Kidney capillary endothelial cell (primary cell): ENCODE results near the gene AKR1C8.

Experiments used
- DNase-seq: peaks from one replicate; pipeline ENCODE4 v3.0.0-alpha.2; 2018; ENCODE audit warnings: low spot score

Gene AKR1C8

DNA sequence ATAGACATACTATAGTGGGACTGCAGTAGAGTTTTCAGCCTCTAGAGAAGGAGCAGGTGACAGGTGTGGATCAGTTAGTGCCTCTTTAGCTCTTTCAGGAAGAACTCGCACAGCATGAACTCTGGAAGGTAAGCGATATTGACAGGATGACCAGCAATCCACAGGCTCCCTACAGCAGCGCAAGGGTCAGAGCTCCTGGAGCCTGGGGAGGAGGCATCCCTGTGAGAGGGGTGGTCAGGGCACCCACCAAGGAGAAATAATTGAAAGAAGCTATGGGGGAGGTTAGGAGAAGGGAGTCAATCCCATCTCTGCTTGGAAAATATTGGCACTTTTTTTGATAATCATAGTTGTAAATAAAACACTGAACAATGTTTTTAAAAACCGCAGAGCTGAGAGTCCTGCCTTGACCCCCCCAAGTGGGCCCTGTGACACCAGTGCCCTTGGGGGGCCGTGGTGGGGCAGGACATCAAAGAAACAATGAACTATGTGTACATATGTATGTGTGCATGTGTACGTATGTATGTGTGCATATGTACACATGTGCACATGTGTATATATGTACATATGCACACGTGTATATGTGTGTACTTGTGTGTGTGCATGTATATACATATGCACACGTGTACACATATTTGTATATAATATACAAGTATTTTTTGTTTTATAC is 77.0 kb downstream of the AKR1C8 start:
- no peak for DNase-seq

DNA sequence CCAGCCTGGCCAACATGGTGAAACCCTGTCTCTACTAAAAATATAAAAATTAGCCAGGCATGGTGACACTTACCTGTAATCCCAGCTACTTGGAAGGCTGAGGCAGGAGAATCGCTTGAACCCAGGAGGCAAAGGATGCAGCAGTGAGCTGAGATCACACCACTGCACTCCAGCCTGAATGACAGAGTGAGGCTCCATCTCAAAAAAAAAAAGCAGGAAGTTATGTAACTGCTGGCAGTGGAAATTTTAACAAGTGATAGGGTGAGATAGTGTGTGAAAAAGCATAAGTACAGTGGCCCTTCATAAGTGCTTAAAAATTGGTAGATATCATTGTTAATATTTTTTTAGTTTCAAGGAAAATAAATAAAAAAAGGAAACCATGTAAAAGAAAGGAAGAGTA is 78.4 kb downstream of the AKR1C8 start:
- DNase-seq: no peak

DNA sequence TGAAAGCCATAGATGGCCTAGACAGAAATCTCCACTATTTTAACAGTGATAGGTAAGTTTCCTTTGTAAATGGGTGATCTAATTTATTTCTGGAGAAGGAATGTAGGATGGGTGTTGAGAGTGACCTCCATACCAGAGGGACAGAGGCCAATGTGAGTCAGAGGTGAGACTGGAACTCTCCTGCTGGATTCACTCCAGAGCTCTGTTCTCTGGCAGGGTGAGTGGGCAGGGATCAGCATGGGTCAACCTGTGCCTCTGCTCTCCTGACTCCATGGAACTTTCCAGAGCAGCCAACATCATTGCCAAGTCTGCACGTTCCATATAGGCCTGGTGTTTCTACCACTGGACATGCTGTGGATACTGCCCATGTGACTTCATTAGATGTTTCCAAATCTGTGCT is 79.3 kb downstream of the AKR1C8 start:
- DNase-seq: no peak
